Measurements from ENCODE around the gene DMAC2L. TPM values are rescaled to one million over a fixed set of nuclear protein-coding genes. Genes with fewer than 3 reads are reported as not detected.
"Not testable (repeated sequence)": the region's sequence is repeated elsewhere in the genome, so short reads cannot be mapped to it uniquely, and the experiment has no call there.

The DMAC2L gene
- total RNA-seq, 3 donors from 2014 or later = 19.7 to 30.7 (median 20.3) TPM

GRCh38 chr14:50354527-50354926 is 42.4 kb downstream of the DMAC2L start:
- TF ChIP-seq POLR2AphosphoS5 (IDR thresholded peaks at IDR 0.05) (no peak), POLR2A (IDR thresholded peaks at IDR 0.05) (no peak), CTCF (IDR thresholded peaks at IDR 0.05) (no peak)
- intact Hi-C loops (cut with DNase I; ENCODE audit: low total_unique reads) = no loop called here
- no peaks in the 10 kb centered on the region for H3K36me3 ChIP-seq
- no peaks in the 10 kb centered on the region for H3K27me3 ChIP-seq
- H3K27ac ChIP-seq = no peak overlapping the region
- DNase-seq (ENCODE audit: low spot score in 2 of 2) = no peak
- H3K4me1 ChIP-seq = no peaks in the 10 kb centered on the region
- no peak overlapping the region for H3K4me3 ChIP-seq
- no peaks in the 10 kb centered on the region for H3K9me3 ChIP-seq

DNA sequence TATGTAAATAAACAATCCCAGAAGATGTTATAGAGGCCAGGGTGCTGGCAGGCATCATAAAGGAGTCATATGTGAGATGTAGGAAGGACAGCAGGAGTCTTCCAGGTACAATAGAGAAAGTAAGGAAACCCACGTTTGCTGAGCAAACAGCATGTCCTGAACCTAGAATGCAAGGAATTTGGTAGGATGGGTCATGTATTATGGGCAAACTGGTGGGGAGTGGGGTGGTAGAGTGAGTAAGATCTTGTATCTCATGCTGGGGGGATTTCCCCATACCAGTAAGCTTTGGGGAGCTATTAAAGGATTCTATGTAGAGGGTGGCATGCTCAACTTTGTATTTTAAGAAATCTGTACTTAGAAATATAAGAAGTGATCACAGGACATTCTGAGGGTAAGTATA is 43.6 kb downstream of the DMAC2L start:
- Histone ChIP-seq H3K4me1 (no peaks in the 10 kb centered on the region), H3K27me3 (no peaks in the 10 kb centered on the region), H3K36me3 (no peaks in the 10 kb centered on the region), H3K4me3 (no peak overlapping the region), H3K9me3 (no peaks in the 10 kb centered on the region), H3K27ac (no peak overlapping the region)
- intact Hi-C loops (cut with DNase I; ENCODE audit: low total_unique reads) = no loop called here
- DNase-seq (ENCODE audit: low spot score in 2 of 2) = no peak
- TF ChIP-seq POLR2A (IDR thresholded peaks at IDR 0.05) (no peak), POLR2AphosphoS5 (IDR thresholded peaks at IDR 0.05) (no peak), CTCF (IDR thresholded peaks at IDR 0.05) (no peak)

DNA sequence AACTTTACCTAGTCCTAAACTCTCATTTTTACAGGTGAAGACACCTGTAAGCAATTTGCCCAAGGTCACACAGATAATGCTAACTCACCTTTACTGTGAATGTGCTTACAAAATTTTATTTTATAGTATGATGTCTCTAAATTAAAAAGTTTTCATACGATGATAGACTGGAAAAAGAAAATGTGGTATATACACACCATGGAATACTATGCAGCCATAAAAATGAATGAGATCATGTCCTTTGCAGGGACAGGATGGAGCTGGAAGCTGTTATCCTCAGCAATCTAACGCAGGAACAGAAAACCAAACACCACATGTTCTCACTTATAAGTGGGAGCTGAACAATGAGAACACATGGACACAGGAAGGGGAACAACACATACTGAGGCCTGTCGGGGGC is 44.2 kb downstream of the DMAC2L start:
- DNase-seq (ENCODE audit: low spot score in 2 of 2); intact Hi-C loops (cut with DNase I; ENCODE audit: low total_unique reads); H3K4me1 ChIP-seq; H3K4me3 ChIP-seq; H3K27me3 ChIP-seq; H3K27ac ChIP-seq; H3K9me3 ChIP-seq; H3K36me3 ChIP-seq: not testable (repeated sequence)

GRCh38 chr14:50357124-50357523 is 45.0 kb downstream of the DMAC2L start:
- no peak for DNase-seq (ENCODE audit: low spot score in 2 of 2)
- Histone ChIP-seq H3K4me3 (no peak overlapping the region), H3K4me1 (no peaks in the 10 kb centered on the region), H3K36me3 (no peaks in the 10 kb centered on the region), H3K9me3 (no peaks in the 10 kb centered on the region), H3K27ac (no peak overlapping the region), H3K27me3 (no peaks in the 10 kb centered on the region)
- intact Hi-C loops (cut with DNase I; ENCODE audit: low total_unique reads) = no loop called here
- TF ChIP-seq POLR2AphosphoS5 (IDR thresholded peaks at IDR 0.05) = no peak

GRCh38 chr14:50357753-50358395 is 45.8 kb downstream of the DMAC2L start:
- Histone ChIP-seq H3K27ac (no peak overlapping the region), H3K4me3 (no peak overlapping the region), H3K36me3 (no peaks in the 10 kb centered on the region), H3K9me3 (no peaks in the 10 kb centered on the region), H3K4me1 (no peaks in the 10 kb centered on the region), H3K27me3 (no peaks in the 10 kb centered on the region)
- DNase-seq (ENCODE audit: low spot score in 2 of 2) = no peak
- TF ChIP-seq POLR2AphosphoS5 (IDR thresholded peaks at IDR 0.05) = no peak
- TF ChIP-seq CTCF (IDR thresholded peaks at IDR 0.05) = no peak
- TF ChIP-seq POLR2A (IDR thresholded peaks at IDR 0.05) = no peak
- intact Hi-C loops (cut with DNase I; ENCODE audit: low total_unique reads) = no loop called here

DNA sequence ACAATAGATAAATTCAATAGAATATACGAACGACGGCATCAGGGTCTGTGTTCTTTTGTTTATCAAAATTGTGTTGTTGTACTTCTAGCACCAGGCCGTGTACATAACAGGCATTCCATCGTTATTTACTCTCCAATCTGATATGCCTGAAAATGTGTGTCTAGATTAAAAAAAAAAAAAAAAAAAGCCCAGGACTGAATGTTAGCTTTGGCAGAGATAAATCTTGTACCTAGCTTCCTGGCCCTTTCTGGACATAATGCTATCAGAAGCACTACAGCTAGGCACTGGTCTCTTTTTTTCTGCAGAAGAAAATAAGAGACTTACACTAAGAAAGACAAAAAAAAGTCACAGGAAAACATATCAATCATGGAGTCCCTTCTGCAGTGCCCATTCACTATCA is 47.5 kb downstream of the DMAC2L start:
- no peaks in the 10 kb centered on the region for H3K4me1 ChIP-seq
- H3K4me3 ChIP-seq = no peak overlapping the region
- intact Hi-C loops (cut with DNase I; ENCODE audit: low total_unique reads) = no loop called here
- no peaks in the 10 kb centered on the region for H3K36me3 ChIP-seq
- no peaks in the 10 kb centered on the region for H3K9me3 ChIP-seq
- H3K27ac ChIP-seq = no peak overlapping the region
- no peak for TF ChIP-seq POLR2AphosphoS5 (IDR thresholded peaks at IDR 0.05)
- TF ChIP-seq POLR2A (IDR thresholded peaks at IDR 0.05) = no peak
- TF ChIP-seq CTCF (IDR thresholded peaks at IDR 0.05) = no peak
- H3K27me3 ChIP-seq = no peaks in the 10 kb centered on the region
- no peak for DNase-seq (ENCODE audit: low spot score in 2 of 2)
